Raji (cell line): Measurements from ENCODE around the gene HOATZ.

Experiments
- POLR2A ChIP-seq: IDR thresholded peaks from 2 replicates; pipeline ENCODE4 v1.6.1; 2011; ENCODE audit warnings: low read depth, low read length, control low read depth; ENCODE audit not compliant: insufficient read depth

Gene HOATZ

GRCh38 chr11:111514216-111515031 is at the start of gene HOATZ:
Gene HOATZ, plus strand, starts transcription at chr11:111514778. Its CDS starts 7 bp downstream, at chr11:111514785.
- no peak for TF ChIP-seq POLR2A

- TF ChIP-seq POLR2A, result no peak
Observed at GRCh38 chr11:111465400-111465799, 49.2 kb upstream of the HOATZ start.

GRCh38 chr11:111466615-111467014 is 48.0 kb upstream of the HOATZ start:
- no peak for TF ChIP-seq POLR2A

- no peak for TF ChIP-seq POLR2A
Observed at GRCh38 chr11:111469200-111469599, 45.4 kb upstream of the HOATZ start.

- TF ChIP-seq POLR2A, result no peak
Observed at GRCh38 chr11:111472228-111472627, 42.4 kb upstream of the HOATZ start.

GRCh38 chr11:111474432-111474831 is 40.1 kb upstream of the HOATZ start:
- TF ChIP-seq POLR2A, result no peak

GRCh38 chr11:111476366-111476765 is 38.2 kb upstream of the HOATZ start:
- no peak for TF ChIP-seq POLR2A

GRCh38 chr11:111476956-111477355 is 37.6 kb upstream of the HOATZ start:
- no peak for TF ChIP-seq POLR2A

- TF ChIP-seq POLR2A, result no peak
Observed at GRCh38 chr11:111477898-111478297, 36.7 kb upstream of the HOATZ start.

GRCh38 chr11:111479666-111480065 is 34.9 kb upstream of the HOATZ start:
- TF ChIP-seq POLR2A, result no peak

GRCh38 chr11:111483431-111483830 is 31.1 kb upstream of the HOATZ start:
- TF ChIP-seq POLR2A, result no peak

- no peak for TF ChIP-seq POLR2A
Observed at GRCh38 chr11:111490496-111490895, 24.1 kb upstream of the HOATZ start.

GRCh38 chr11:111494040-111494439 is 20.5 kb upstream of the HOATZ start:
- TF ChIP-seq POLR2A, result no peak

- TF ChIP-seq POLR2A, result no peak
Observed at GRCh38 chr11:111499483-111499882, 15.1 kb upstream of the HOATZ start.

GRCh38 chr11:111500481-111500880 is 14.1 kb upstream of the HOATZ start:
- TF ChIP-seq POLR2A, result no peak

GRCh38 chr11:111502611-111503010 is 12.0 kb upstream of the HOATZ start:
- TF ChIP-seq POLR2A, result no peak

GRCh38 chr11:111510311-111510710 is 4.3 kb upstream of the HOATZ start:
- no peak for TF ChIP-seq POLR2A
